ENCODE results near the gene NPHP4.

Gene NPHP4

DNA sequence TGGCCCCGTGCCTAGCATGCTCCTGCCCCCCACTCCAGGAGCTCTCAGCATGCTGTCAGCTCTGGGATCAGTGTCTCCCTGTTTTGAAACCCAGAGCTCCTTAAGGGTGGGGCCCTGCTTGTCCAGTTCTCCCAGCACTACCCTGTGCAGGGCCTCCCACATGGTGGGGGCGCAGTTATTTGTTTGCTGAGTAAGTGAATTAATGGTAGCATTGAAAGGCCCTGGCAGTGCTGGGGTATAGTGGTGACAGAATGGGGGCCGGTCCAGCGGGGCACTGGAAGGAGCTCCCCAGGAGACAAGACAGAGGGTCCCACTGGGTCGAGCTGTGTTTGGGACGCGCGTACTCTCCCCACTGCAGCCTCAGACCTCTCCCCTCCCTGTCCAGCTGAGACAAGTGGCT is 99.9 kb downstream of the NPHP4 start:
- no peak for DNase-seq (ENCODE audit: low read depth in 3 of 3)

- DNase-seq (ENCODE audit: low read depth in 3 of 3), result no peak
These were observed 100.5 kb downstream of the NPHP4 start for GRCh38 chr1:5891736-5892135.

DNA sequence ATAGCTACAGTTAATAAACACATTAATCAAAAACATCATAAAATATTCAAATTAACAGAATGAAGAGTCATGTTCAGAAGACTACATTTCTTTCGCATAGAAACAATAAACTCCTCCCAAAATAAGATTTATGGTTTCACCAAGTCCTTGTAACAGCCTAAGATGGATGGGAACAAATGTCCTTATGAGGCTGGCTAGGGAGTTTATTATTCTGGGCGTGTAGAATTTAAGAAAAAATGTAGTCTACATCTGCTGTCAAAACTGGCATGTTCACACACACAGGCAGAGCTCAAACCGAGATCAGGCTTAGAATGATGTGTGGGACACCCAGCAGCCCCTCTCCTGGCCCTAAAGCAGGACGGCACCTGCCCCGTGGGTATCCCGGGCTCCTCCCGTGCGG is 101.1 kb downstream of the NPHP4 start:
- no peak for DNase-seq (ENCODE audit: low read depth in 3 of 3)

DNA sequence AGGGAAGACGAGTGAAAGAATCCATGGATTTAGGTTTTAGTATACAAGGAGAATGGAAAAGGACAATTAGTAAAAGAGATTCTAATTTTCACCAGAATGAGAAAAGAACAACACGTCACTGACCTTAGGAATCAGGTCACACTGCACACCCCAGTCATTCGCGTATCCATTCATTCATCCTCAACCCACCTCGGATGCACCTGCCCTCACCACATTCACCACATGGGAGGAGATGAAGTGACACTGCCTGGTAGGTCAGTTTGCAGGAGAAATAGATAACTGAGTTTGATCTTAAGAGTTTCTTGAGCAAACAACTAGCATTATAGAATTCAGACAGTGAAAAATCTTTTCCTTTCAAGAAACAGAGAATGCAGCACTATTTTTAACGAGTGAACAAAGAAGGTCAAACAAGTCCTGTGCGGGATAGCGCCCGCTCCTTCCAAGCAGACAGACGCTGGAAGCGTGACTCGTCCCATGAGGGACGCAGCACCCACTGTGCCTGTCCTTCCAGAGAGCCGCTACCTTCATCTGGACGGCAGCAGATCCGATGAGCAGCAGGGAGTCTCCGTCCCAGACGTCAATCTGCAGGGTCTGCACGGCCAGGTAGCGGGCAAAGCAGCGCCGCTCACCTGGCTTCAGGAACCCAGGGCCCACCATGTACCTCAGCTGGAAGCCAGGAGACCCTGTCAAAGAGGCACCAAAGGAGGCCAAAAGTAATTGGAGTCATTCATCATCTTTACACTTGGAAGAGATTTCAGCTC is 101.7 kb downstream of the NPHP4 start:
- no peak for DNase-seq (ENCODE audit: low read depth in 3 of 3)

- no peak for DNase-seq (ENCODE audit: low read depth in 3 of 3)
These were observed 102.3 kb downstream of the NPHP4 start for GRCh38 chr1:5889901-5890300.

GRCh38 chr1:5889462-5889861 is 102.8 kb downstream of the NPHP4 start:
- no peak for DNase-seq (ENCODE audit: low read depth in 3 of 3)

- no peak for DNase-seq (ENCODE audit: low read depth in 3 of 3)
These were observed 103.5 kb downstream of the NPHP4 start for GRCh38 chr1:5888606-5889211.

- no peak for DNase-seq (ENCODE audit: low read depth in 3 of 3)
These were observed 104.3 kb downstream of the NPHP4 start for GRCh38 chr1:5887971-5888361.

DNA sequence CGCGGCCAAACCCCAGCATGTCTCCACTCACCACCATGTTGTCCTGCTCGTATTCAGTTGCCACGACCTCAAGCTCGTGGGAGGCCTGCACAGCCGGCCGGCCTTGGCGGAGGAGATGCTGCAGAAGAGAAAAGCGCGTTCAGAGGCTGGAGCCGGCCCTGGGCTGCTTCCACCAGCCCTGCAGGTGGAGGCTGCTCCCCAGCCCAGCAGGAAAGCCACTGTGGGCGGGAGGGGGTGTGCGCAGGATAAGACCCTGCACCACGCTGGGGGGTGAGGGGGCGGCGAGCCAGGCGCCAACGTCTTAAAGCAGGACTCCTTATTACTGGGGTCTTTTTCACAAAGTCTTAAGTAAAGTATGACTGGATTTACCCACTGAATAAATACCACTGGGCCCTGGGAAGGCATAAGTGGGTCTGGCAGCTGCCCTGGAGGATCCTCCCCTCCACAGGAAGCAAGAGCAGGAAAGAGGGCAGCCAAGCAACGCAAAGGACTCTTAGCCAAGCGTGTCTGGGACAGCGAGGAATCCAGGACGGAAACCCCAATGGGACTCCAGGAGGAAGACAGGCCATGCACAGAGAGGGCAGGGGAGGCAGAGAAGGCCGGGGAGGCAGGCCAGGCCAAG is 104.8 kb downstream of the NPHP4 start:
- no peak for DNase-seq (ENCODE audit: low read depth in 3 of 3)

DNA sequence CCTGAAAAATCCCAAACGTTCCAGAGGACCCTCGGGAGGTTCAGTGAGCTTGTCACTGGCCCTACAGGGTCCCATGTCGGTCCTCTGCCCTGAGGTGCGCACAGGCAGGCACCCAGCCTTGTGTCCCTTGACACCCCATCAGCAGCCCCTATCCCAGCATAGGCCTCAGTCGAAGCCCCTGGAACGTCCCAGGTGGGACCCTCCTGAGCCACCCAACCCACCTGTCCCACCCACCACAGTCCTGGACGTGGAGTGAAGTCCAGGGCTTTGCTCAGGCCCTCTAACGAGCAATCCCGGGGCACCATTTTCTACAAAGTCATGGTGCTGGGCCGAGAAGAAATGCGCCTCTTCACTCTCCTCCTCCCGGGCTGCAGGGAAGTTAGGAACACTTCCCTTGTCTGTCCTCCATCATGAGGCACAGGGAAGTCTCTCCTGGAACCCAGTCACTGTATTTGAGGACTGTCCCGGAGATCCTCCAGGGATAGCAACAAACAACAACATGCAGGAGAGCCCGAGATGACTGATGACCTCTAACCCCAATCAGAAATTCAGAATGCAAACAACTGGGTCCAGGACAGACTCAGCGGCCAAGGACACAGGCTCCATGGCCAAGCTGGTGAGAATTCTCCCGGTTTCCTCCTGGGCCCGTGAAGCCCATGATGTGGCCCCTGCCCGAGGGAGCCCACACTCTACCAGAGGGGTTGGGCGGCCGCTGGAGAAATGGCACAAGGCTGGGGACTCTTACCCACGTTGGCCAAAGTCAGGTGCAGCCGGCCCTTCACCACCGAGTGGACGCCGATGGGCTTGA is 105.5 kb downstream of the NPHP4 start:
- DNase-seq (ENCODE audit: low read depth in 3 of 3), result no peak

DNA sequence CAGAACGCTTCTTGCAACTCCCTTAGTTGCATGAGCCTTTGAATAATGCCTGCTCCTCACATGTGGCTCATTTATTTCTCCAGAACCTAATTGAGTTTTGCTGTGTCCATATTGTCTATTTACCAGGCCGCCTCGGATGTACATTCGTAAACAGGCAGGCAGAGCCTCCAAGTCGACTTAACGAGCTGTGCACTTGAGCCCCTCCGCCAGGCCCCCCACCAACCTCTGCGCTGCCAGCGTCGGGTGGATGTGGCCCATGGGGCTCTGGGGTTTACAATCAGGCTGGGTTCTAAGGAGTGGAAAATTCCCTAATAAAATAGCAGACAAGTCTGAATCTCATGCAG is 106.1 kb downstream of the NPHP4 start:
- DNase-seq (ENCODE audit: low read depth in 3 of 3), result no peak

GRCh38 chr1:5885471-5886139 is 106.6 kb downstream of the NPHP4 start:
- DNase-seq (ENCODE audit: low read depth in 3 of 3), result no peak

GRCh38 chr1:5884110-5884509 is 108.1 kb downstream of the NPHP4 start:
- no peak for DNase-seq (ENCODE audit: low read depth in 3 of 3)

GRCh38 chr1:5883129-5884048 is 108.8 kb downstream of the NPHP4 start:
- no peak for DNase-seq (ENCODE audit: low read depth in 3 of 3)

- no peak for DNase-seq (ENCODE audit: low read depth in 3 of 3)
These were observed 109.7 kb downstream of the NPHP4 start for GRCh38 chr1:5882367-5883128.

GRCh38 chr1:5881526-5882222 is 110.6 kb downstream of the NPHP4 start:
- no peak for DNase-seq (ENCODE audit: low read depth in 3 of 3)

DNA sequence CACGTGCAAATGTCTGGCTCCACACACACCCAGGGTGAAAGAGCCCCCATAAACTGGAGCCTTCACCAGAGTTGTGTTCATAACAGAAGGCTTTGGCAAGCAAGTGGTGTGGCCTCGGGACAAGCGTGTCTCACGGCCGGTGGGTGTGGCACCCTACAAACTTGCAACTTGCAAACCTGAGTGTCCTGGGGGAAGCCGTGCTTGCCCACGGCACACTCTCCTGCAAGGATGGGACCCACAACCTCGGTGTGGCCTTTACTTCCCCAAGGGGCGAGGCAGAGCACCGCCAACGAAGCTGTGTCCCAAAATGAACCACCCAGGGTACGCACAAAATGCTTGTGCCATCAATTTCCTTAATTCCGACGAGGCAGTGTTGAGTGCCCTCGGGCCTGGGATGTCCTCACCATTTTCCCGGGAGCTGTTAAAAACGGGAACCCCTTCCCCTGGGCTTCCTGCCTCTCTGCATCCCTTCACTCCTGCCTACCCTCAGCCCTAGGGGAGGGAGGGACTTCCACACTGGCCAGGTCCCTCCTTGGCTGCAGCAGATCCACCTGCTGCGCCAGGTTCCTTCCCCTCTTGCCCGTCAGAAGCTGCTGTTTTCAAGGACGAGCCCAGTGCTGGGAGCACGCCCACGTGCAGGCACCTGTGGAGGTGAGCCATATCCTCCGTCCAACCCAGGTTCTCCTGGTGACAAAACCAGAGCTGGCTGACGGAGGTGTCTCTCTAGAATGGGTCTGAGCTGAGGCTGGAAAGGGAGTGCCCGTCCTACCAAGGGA is 111.4 kb downstream of the NPHP4 start:
- no peak for DNase-seq (ENCODE audit: low read depth in 3 of 3)

DNA sequence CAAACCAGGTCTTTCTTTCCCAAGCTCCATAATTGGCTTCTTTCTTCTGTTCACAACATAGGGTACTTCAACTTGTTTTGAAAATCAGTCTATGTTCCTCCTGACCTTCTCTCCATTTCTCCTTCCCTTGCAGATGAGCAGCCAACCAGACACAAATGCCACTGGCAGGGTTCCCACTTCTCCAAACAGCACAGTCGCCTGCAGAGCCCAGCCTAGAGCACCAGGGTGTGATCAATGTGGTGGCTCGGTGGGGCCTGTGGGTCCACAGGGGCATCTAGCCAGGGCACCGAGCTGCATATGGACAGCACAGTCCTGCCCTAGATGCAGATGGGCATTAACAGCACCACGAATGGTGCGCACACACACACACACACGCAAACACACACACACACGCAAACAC is 112.8 kb downstream of the NPHP4 start:
- no peak for DNase-seq (ENCODE audit: low read depth in 3 of 3)

DNA sequence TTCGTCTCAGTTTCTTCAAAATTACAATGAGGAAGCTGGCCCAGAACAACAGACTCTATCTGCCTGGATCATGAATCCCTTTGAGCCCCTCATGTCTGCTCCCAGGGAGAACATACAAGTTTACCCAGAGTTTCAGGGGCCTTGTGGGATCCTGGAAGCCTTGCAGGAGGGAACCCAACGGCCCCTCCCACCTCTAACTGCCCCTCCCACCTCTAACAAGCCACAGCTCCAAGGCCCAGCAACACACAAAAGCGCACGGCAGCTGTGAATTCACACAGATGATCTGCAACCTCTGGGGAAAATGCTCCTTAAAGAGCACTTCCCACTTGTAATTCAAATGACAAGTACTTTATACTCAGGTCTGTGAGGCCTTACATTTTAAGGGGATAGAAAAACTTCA is 113.3 kb downstream of the NPHP4 start:
- no peak for DNase-seq (ENCODE audit: low read depth in 3 of 3)
